LNCaP clone FGC (cell line): Measurements from ENCODE around the gene NDUFS1.
"Not testable (repeated sequence)": the region's sequence is repeated elsewhere in the genome, so short reads cannot be mapped to it uniquely, and the experiment has no call there.

Experiments used
- DNase-seq: peaks from one replicate; pipeline ENCODE4 v3.0.0-alpha.2; 2011; ENCODE audit warnings: low read depth
- H3K4me3 ChIP-seq: 2 replicates; pipeline ENCODE4 v1.5.1; 2011; ENCODE audit warnings: mild to moderate bottlenecking, low read depth, low read length, control low read depth
- TF ChIP-seq, protein P1 (sequence below): IDR thresholded peaks from 2 replicates; pipeline ENCODE4 v1.5.1; 2012; ENCODE audit warnings: mild to moderate bottlenecking; ENCODE audit not compliant: control insufficient read depth, insufficient read depth; ENCODE audit errors: extremely low read depth

NDUFS1 gene

DNA sequence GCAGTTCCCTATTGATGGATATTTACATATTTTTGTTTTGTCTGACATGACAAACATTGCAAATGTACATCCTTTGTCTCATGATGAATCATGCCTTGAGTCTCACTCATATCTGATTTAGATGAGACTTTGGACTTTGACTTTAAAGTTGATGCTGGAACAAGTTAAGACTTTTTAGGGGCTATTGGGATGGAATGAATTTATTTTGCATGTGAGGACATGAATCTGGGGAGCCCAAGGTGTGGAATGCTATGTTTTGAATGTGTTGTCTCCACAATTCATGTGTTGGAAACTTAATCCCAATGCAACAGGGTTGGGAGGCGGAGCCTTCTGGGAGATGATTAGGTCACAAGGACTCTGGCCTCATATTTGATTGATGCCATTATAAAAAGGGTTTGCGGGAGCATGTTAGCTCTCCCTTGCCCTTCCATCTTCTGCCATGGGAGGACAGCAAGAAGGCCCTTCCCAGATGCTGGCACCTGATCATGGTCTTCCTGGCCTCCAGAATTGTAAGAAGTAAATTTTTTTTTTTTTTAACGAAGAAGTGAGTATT lies 44.1 kb downstream of the NDUFS1 start:
- H3K4me3 ChIP-seq, result no peak overlapping the region
- DNase-seq, result no peak
- TF ChIP-seq, protein P1, sequence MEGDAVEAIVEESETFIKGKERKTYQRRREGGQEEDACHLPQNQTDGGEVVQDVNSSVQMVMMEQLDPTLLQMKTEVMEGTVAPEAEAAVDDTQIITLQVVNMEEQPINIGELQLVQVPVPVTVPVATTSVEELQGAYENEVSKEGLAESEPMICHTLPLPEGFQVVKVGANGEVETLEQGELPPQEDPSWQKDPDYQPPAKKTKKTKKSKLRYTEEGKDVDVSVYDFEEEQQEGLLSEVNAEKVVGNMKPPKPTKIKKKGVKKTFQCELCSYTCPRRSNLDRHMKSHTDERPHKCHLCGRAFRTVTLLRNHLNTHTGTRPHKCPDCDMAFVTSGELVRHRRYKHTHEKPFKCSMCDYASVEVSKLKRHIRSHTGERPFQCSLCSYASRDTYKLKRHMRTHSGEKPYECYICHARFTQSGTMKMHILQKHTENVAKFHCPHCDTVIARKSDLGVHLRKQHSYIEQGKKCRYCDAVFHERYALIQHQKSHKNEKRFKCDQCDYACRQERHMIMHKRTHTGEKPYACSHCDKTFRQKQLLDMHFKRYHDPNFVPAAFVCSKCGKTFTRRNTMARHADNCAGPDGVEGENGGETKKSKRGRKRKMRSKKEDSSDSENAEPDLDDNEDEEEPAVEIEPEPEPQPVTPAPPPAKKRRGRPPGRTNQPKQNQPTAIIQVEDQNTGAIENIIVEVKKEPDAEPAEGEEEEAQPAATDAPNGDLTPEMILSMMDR, result no peak

DNA sequence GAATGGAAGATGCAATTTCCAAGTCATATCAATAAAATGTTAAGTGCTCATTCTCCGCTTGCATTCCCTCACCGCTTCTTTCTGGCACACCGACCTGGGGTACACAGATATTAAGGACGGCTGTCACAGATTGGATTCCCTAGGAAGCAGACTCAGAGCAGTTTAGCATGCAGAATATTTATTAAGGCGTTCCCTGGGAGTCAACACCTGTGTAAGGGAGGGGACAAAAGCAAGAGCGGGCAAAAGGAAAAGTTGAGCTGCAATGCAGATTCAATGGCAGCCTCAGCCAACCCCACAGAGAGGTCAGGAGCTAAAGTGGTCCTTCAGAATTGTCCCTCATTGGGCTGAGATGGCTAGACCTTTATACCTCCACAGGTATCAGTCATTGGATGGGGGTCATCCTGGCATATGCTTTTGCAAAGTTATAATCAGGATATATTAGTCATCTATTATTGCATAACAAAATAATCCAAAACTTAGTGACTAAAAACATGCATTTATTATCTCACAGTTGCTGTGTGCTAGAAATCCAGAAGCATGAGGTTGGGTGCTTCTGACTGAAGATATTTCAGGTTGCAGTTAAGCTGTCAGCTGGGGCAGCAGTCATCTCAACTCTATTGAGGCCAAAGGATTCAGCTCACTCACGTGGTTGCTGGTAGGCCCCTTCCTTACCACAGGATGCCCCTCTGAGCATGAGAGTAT lies 46.2 kb downstream of the NDUFS1 start:
- no peak for DNase-seq
- TF ChIP-seq, protein P1, result no peak
- H3K4me3 ChIP-seq, result no peak overlapping the region

DNA sequence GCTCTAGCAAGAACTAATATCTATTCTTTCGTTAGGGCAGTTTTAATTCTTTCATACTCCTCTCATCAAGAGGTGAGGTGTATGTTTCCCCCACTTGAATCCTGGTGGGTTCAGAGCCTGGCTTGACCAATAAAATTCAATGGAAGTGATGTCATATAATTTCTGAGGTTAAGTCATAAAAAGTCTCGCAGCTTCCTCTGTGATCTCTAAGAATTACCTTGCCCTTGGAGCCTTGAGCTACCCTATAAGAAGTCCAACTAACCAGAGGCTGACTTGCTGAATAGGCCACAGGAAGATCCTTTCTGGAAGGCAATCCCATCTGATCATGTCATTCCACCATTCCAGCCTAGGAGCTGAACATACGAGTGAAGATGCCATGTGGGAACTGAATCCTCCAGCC lies 47.1 kb downstream of the NDUFS1 start:
- no peak overlapping the region for H3K4me3 ChIP-seq
- DNase-seq, result no peak
- TF ChIP-seq, protein P1, result no peak

DNA sequence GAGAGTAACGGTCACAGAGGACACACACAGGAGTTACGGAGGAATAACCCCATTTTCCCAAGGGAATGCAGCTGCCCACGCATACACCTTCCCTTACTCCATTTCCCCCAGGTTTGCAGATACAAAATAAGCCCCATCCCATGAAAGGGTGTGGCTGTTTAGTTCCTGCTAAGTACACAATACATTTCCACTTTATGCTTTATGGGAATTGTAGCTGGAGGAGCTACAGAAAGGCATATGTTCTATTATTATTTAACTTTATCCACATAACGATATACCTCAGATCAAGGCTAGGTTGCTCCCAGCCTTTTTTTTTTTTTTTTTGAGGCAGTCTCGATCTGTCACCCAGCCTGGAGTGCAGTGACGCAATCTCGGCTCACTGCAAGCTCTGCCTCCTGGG lies 50.5 kb downstream of the NDUFS1 start:
- H3K4me3 ChIP-seq, result no peak overlapping the region
- no peak for DNase-seq
- TF ChIP-seq, protein P1, result no peak

DNA sequence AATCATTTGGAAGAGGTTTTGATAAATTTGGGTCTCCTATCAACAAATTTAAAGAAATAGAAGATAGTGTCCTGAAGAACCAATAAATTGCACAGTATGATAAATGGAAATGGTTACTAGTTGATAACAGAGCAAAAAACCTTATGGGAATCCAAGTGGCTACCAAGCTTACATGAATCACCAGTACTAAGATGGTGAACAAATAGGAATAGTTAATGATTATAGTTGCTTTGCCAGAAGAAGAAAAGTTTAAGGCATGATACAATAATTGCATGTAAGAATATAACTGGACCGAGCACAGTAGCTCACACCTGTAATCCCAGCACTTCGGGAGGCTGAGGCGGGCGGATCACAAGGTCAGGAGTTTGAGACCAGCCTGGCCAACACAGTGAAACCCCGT lies 53.7 kb downstream of the NDUFS1 start:
- no peak overlapping the region for H3K4me3 ChIP-seq
- TF ChIP-seq, protein P1, result no peak
- DNase-seq, result no peak

DNA sequence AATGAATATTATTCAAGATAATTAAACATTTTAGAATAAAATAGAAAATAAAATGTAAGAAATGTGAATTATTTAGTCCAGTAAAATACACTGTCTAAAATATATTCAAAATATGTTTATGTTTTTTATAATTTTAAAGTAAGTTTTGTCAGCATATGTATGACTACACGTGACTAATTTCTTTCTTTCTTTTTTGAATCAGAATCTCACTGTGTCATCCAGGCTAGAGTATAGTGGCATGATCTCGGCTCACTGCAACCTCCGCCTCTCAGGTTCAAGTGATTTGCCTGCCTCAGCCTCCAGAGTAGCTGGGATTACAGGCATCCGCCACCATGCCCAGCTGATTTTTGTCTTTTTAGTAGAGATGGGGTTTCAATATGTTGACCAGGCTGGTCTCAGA lies 54.2 kb downstream of the NDUFS1 start:
- TF ChIP-seq, protein P1, result no peak
- DNase-seq, result no peak
- H3K4me3 ChIP-seq, result no peak overlapping the region

DNA sequence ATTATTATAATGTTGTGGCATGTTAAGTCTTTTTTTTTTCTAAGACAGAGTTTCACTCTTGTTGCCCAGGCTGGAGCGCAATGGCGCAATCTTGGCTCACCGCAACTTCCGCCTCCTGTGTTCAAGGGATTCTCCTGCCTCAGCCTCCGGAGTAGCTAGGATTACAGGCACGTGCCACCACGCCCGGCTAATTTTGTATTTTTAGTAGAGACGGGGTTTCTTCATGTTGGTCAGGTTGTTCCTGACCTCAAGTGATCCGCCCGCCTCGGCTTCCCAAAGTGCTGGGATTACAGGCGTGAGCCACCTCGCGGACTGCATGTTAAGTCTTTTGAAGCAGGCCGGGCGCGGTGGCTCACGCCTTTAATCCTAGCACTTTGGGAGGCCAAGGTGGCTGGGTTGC lies 60.4 kb downstream of the NDUFS1 start:
- not testable (repeated sequence) for DNase-seq, H3K4me3 ChIP-seq
